Stomach (tissue), 4 donors: ENCODE measurements around the gene NOL4.

Experiments used
- CTCF ChIP-seq, 7 experiments: fragments of 450-650 bp in 4 of 7; fragments of 200-600 bp in 3 of 7; sonication (generic) in 3 of 7; IDR thresholded peaks; one replicate each; pipeline ENCODE4 v1.5.1; 2016 to 2019; ENCODE audit warnings: antibody characterized with exemption in 7 of 7, control low read depth in 2 of 7, mild to moderate bottlenecking in 1 of 7
- EP300 ChIP-seq: sonication (generic); formaldehyde crosslinking; IDR thresholded peaks from one replicate; pipeline ENCODE4 v1.6.1; 2017; ENCODE audit warnings: antibody characterized with exemption
- POLR2A ChIP-seq, 4 donors: fragments of 450-650 bp; IDR thresholded peaks; one replicate each; pipeline ENCODE4 v1.6.1; 2016; ENCODE audit warnings: antibody characterized with exemption in 4 of 4, control low read depth in 2 of 4, mild to moderate bottlenecking in 1 of 4, moderate library complexity in 1 of 4
- POLR2AphosphoS5 ChIP-seq, 3 donors: sonication (generic); formaldehyde crosslinking; IDR thresholded peaks; one replicate each; pipeline ENCODE4 v1.6.1; 2016; ENCODE audit warnings: antibody characterized with exemption in 3 of 3

- no peak for TF ChIP-seq EP300
- no peak for TF ChIP-seq CTCF (IDR thresholded peaks at IDR 0.05)
- no peak for TF ChIP-seq POLR2AphosphoS5 (IDR thresholded peaks at IDR 0.05)
- no peak for TF ChIP-seq POLR2A (IDR thresholded peaks at IDR 0.05)
Measured at GRCh38 chr18:34248727-34249126, 24.0 kb upstream of the NOL4 start.
